ENCODE results near the gene ALOX12. TPM values are rescaled to one million over a fixed set of nuclear protein-coding genes. Genes with fewer than 3 reads are reported as not detected.
A peak's percentile ranks its signal among the peaks of the same experiment; 100 is the strongest.

The ALOX12 gene
- total and polyA plus RNA-seq, 12 donors = 0.04 to 0.11 TPM; not detected in 10

GRCh38 chr17:7019839-7020519 is 24.1 kb downstream of the ALOX12 start:
- TF ChIP-seq, protein P1, sequence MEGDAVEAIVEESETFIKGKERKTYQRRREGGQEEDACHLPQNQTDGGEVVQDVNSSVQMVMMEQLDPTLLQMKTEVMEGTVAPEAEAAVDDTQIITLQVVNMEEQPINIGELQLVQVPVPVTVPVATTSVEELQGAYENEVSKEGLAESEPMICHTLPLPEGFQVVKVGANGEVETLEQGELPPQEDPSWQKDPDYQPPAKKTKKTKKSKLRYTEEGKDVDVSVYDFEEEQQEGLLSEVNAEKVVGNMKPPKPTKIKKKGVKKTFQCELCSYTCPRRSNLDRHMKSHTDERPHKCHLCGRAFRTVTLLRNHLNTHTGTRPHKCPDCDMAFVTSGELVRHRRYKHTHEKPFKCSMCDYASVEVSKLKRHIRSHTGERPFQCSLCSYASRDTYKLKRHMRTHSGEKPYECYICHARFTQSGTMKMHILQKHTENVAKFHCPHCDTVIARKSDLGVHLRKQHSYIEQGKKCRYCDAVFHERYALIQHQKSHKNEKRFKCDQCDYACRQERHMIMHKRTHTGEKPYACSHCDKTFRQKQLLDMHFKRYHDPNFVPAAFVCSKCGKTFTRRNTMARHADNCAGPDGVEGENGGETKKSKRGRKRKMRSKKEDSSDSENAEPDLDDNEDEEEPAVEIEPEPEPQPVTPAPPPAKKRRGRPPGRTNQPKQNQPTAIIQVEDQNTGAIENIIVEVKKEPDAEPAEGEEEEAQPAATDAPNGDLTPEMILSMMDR (IDR thresholded peaks at IDR 0.05) = no peak
- Histone ChIP-seq H3K36me3 (peaks cover 0 to 31% (median 0%) of the 10 kb centered on the region in 9 donors), H3K9me3 (no peaks in the 10 kb centered on the region), H3K4me3 (peak overlapping the region; percentile 28 to 80 (median 64)), H3K27me3 (peaks cover 0 to 18% (median 10%) of the 10 kb centered on the region in 7 donors), H3K4me1 (peaks cover 26 to 81% (median 67%) of the 10 kb centered on the region in 9 donors), H3K27ac (peak overlapping the region; percentile 87 to 100 (median 96))
- ATAC-seq (no peak), DNase-seq (peak; percentile 51 to 74)
- WGBS, 2 donors = 7 to 9% methylated on average over 11 to 16 of the region's 16 CpGs
- intact Hi-C loops (cut with DNase I) = loop anchor here in 9 of 10 donors (5.0 to 10.0 kb wide), 4 partner anchors 108 to 368 kb away; partner anchors contain the start of genes XAF1 (in 6 of the 9), C17orf100 (in 1 of the 9) and MED31 (in 1 of the 9)

- WGBS, 2 donors = 52 to 55% methylated on average over 11 of the region's 11 CpGs
- Histone ChIP-seq H3K27ac (peak overlapping the region; percentile 87 to 100 (median 96)), H3K9me3 (no peaks in the 10 kb centered on the region), H3K4me1 (peaks cover 20 to 81% (median 61%) of the 10 kb centered on the region in 9 donors), H3K4me3 (peak overlapping the region; percentile 9 to 68 (median 59)), H3K36me3 (peaks cover 0 to 38% (median 0%) of the 10 kb centered on the region in 9 donors), H3K27me3 (peaks cover 0 to 18% (median 10%) of the 10 kb centered on the region in 7 donors)
- TF ChIP-seq, protein P1 (IDR thresholded peaks at IDR 0.05) = no peak
- DNase-seq = no peak
- intact Hi-C loops (cut with DNase I) = loop anchor here in 7 of 10 donors (5.0 to 10.0 kb wide), 3 partner anchors 109 to 369 kb away; partner anchors contain the start of genes C17orf100 (in 1 of the 7), MED31 (in 1 of the 7) and XAF1 (in 1 of the 7)
- no peak for ATAC-seq
Observed at GRCh38 chr17:7020894-7021664, 25.2 kb downstream of the ALOX12 start.

GRCh38 chr17:7021993-7022778 is 26.3 kb downstream of the ALOX12 start:
- intact Hi-C loops (cut with DNase I) = loop anchor here in 7 of 10 donors (5.0 to 10.0 kb wide), 3 partner anchors 110 to 370 kb away; partner anchors contain the start of genes C17orf100 (in 1 of the 7), MED31 (in 1 of the 7) and XAF1 (in 1 of the 7)
- peaks cover 20 to 81% (median 56%) of the 10 kb centered on the region in 9 donors for H3K4me1 ChIP-seq
- ATAC-seq = peak; percentile 56 to 75 (median 69)

More at GRCh38 chr17:7021993-7022778, 26.3 kb downstream of the ALOX12 start:
- TF ChIP-seq, protein P1 (IDR thresholded peaks at IDR 0.05) = peak; percentile 96 to 98 (median 97)
- Histone ChIP-seq H3K4me3 (peak overlapping the region; percentile 9 to 68 (median 59)), H3K9me3 (no peaks in the 10 kb centered on the region), H3K27me3 (peaks cover 0 to 18% (median 10%) of the 10 kb centered on the region in 7 donors), H3K27ac (peak overlapping the region; percentile 87 to 100 (median 96)), H3K36me3 (peaks cover 0 to 36% (median 0%) of the 10 kb centered on the region in 9 donors)
- WGBS, 2 donors = 1% methylated on average over 50 to 53 of the region's 53 CpGs
- peak; percentile 86 to 89 for DNase-seq

Data from heart right ventricle (tissue), 16 donors.